Measurements from ENCODE around the gene PTGES. TPM values are rescaled to one million over a fixed set of nuclear protein-coding genes. Genes with fewer than 3 reads are reported as not detected.

PTGES gene
- total RNA-seq, 1 experiment from 2014 or later, result 2.4 TPM

- no peak overlapping the region for H3K4me2 ChIP-seq (ENCODE audit: insufficient read depth, insufficient read length, low read length)
- H4K5ac ChIP-seq (ENCODE audit: insufficient read length, low read depth, low read length), result no peak overlapping the region
- H2BK12ac ChIP-seq (ENCODE audit: insufficient read length, low read depth, low read length), result no peak overlapping the region
- H3K18ac ChIP-seq (ENCODE audit: insufficient read length, low read depth, low read length), result no peak overlapping the region
- no peak overlapping the region for H4K91ac ChIP-seq (ENCODE audit: insufficient read length, low read depth, low read length)
- no peak overlapping the region for H2AK5ac ChIP-seq (ENCODE audit: insufficient read length, low read length)
- H2BK20ac ChIP-seq (ENCODE audit: low read depth, low read length, poor library complexity, severe bottlenecking), result no peak overlapping the region
- H3K27me3 ChIP-seq (ENCODE audit: insufficient read depth, low read length), result no peaks in the 10 kb centered on the region
- no peak overlapping the region for H3K9ac ChIP-seq (ENCODE audit: extremely low read depth, insufficient read length, low read length)
- H3K23me2 ChIP-seq (ENCODE audit: insufficient read length, low read depth, low read length, poor library complexity, severe bottlenecking), result no peaks in the 10 kb centered on the region
- H3K56ac ChIP-seq (ENCODE audit: insufficient read length, low read depth, low read length), result no peak overlapping the region
- H3K27ac ChIP-seq (ENCODE audit: insufficient read length, low read depth, low read length), result no peak overlapping the region
- H3K79me2 ChIP-seq (ENCODE audit: insufficient read depth, low read length), result no peaks in the 10 kb centered on the region
- H4K20me1 ChIP-seq (ENCODE audit: control insufficient read depth, insufficient read depth, insufficient read length), result peaks cover 4% of the 10 kb centered on the region
- no peaks in the 10 kb centered on the region for H3K79me1 ChIP-seq (ENCODE audit: insufficient read depth, low read depth, low read length, poor library complexity, severe bottlenecking)
- Mint-ChIP-seq H3K27ac (no peak overlapping the region), H3K9me3 (no peaks in the 10 kb centered on the region), H3K27me3 (ENCODE audit: low read depth) (peaks cover 2% of the 10 kb centered on the region), H3K4me1 (peaks cover 2 to 11% of the 10 kb centered on the region in 2 experiments; a peak in 2 of 4 replicates), H3K4me3 (no peak overlapping the region), H3K36me3 (ENCODE audit: insufficient read depth in 1 of 3, low read depth in 3 of 3) (no peaks in the 10 kb centered on the region)
- no peak overlapping the region for H3K23ac ChIP-seq (ENCODE audit: insufficient read length, low read depth, low read length)
- TF ChIP-seq, protein P1, sequence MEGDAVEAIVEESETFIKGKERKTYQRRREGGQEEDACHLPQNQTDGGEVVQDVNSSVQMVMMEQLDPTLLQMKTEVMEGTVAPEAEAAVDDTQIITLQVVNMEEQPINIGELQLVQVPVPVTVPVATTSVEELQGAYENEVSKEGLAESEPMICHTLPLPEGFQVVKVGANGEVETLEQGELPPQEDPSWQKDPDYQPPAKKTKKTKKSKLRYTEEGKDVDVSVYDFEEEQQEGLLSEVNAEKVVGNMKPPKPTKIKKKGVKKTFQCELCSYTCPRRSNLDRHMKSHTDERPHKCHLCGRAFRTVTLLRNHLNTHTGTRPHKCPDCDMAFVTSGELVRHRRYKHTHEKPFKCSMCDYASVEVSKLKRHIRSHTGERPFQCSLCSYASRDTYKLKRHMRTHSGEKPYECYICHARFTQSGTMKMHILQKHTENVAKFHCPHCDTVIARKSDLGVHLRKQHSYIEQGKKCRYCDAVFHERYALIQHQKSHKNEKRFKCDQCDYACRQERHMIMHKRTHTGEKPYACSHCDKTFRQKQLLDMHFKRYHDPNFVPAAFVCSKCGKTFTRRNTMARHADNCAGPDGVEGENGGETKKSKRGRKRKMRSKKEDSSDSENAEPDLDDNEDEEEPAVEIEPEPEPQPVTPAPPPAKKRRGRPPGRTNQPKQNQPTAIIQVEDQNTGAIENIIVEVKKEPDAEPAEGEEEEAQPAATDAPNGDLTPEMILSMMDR (conservative IDR thresholded peaks at IDR 0.05), result no peak
- no peak overlapping the region for H4K8ac ChIP-seq (replicated peaks; ENCODE audit: insufficient read length, low read depth, low read length)
- no peak overlapping the region for H2BK15ac ChIP-seq (ENCODE audit: low read depth, low read length)
- H2AFZ ChIP-seq (ENCODE audit: low read length), result no peak overlapping the region
- H3K4me1 ChIP-seq (ENCODE audit: insufficient read depth, low read length), result no peaks in the 10 kb centered on the region
- no peak overlapping the region for H3K14ac ChIP-seq (ENCODE audit: insufficient read depth, low read length)
- DNase-seq, result no peak
- no peak overlapping the region for H2BK5ac ChIP-seq (ENCODE audit: insufficient read length, low read length)
- no peak overlapping the region for H3T11ph ChIP-seq (ENCODE audit: low read length)
- no CpG with 5 or more reads among the region's 5 CpGs for WGBS (ENCODE audit: extremely low coverage, insufficient read length, low lambda C conversion rate)
- no peaks in the 10 kb centered on the region for H3K9me3 ChIP-seq (ENCODE audit: control insufficient read depth, low read depth, low read length)
- H3K4ac ChIP-seq (ENCODE audit: low read depth, low read length), result no peak overlapping the region
- H2BK120ac ChIP-seq (ENCODE audit: low read depth, low read length, poor library complexity, severe bottlenecking), result no peak overlapping the region
Observed at GRCh38 chr9:129717991-129718390, 34.9 kb downstream of the PTGES start.

Measured in H9 (cell line).